ENCODE results near the gene KRT37. TPM values are rescaled to one million over a fixed set of nuclear protein-coding genes. Genes with fewer than 3 reads are reported as not detected.
"Not testable (repeated sequence)": the region's sequence is repeated elsewhere in the genome, so short reads cannot be mapped to it uniquely, and the experiment has no call there.

The KRT37 gene
- total and polyA plus RNA-seq, 5 experiments from 2014 or later: not detected

- no peaks in the 10 kb centered on the region for H3K36me3 Mint-ChIP-seq
- POLR2A ChIA-PET: no interaction called here
- no peak overlapping the region for H3K27ac Mint-ChIP-seq
- H3K4me1 Mint-ChIP-seq: peaks cover 0 to 15% (median 9%) of the 10 kb centered on the region in 4 donors
- H3K4me3 Mint-ChIP-seq: no peak overlapping the region
- DNase-seq (no peak), ATAC-seq (no peak)
- H3K27me3 Mint-ChIP-seq: peaks cover 0 to 3% (median 0%) of the 10 kb centered on the region in 5 donors
- no peaks in the 10 kb centered on the region for H3K9me3 Mint-ChIP-seq
These were observed 9.2 kb upstream of the KRT37 start for GRCh38 chr17:41433586-41433985.

GRCh38 chr17:41430376-41430775 lies 6.0 kb upstream of the KRT37 start:
- POLR2A ChIA-PET, H3K36me3 Mint-ChIP-seq, ATAC-seq, H3K27me3 Mint-ChIP-seq, DNase-seq, H3K9me3 Mint-ChIP-seq, H3K4me3 Mint-ChIP-seq: not testable (repeated sequence)
- Mint-ChIP-seq H3K27ac (peak overlapping the region in 1 of 10 donors; percentile 12), H3K4me1 (peaks cover 2 to 15% (median 8%) of the 10 kb centered on the region in 4 donors)

GRCh38 chr17:41429667-41430066 lies 5.3 kb upstream of the KRT37 start:
- H3K27me3 Mint-ChIP-seq: peaks cover 0 to 3% (median 0%) of the 10 kb centered on the region in 5 donors
- DNase-seq (no peak), ATAC-seq (no peak)
- no peaks in the 10 kb centered on the region for H3K36me3 Mint-ChIP-seq
- no peak overlapping the region for H3K27ac Mint-ChIP-seq
- POLR2A ChIA-PET: no interaction called here
- H3K9me3 Mint-ChIP-seq: no peaks in the 10 kb centered on the region
- H3K4me3 Mint-ChIP-seq: no peak overlapping the region
- peaks cover 3 to 12% (median 4%) of the 10 kb centered on the region in 4 donors for H3K4me1 Mint-ChIP-seq

- no peak overlapping the region for H3K27ac Mint-ChIP-seq
- no peaks in the 10 kb centered on the region for H3K36me3 Mint-ChIP-seq
- no peaks in the 10 kb centered on the region for H3K9me3 Mint-ChIP-seq
- DNase-seq (no peak), ATAC-seq (no peak)
- H3K4me3 Mint-ChIP-seq: no peak overlapping the region
- peaks cover 0 to 3% (median 0%) of the 10 kb centered on the region in 5 donors for H3K27me3 Mint-ChIP-seq
- POLR2A ChIA-PET: no interaction called here
- H3K4me1 Mint-ChIP-seq: peaks cover 0 to 4% (median 2%) of the 10 kb centered on the region in 4 donors
These were observed 4.4 kb upstream of the KRT37 start for GRCh38 chr17:41428591-41429291.

- H3K4me3 Mint-ChIP-seq, H3K36me3 Mint-ChIP-seq, H3K9me3 Mint-ChIP-seq, H3K27me3 Mint-ChIP-seq, DNase-seq, POLR2A ChIA-PET, H3K27ac Mint-ChIP-seq, ATAC-seq: not testable (repeated sequence)
- peaks cover 3 to 22% (median 18%) of the 10 kb centered on the region in 4 donors for H3K4me1 Mint-ChIP-seq
These were observed 1.8 kb downstream of the KRT37 start for GRCh38 chr17:41422586-41422985.

GRCh38 chr17:41421617-41422016 lies 2.8 kb downstream of the KRT37 start:
- no peak for ATAC-seq

GRCh38 chr17:41421116-41421515 lies 3.3 kb downstream of the KRT37 start:
- DNase-seq (no peak), ATAC-seq (no peak)
- Mint-ChIP-seq H3K4me3 (peak overlapping the region in 1 of 10 donors; percentile 10), H3K27ac (peak overlapping the region in 2 of 10 donors; percentile 10 to 77), H3K9me3 (no peaks in the 10 kb centered on the region), H3K36me3 (no peaks in the 10 kb centered on the region), H3K27me3 (peaks cover 0 to 4% (median 0%) of the 10 kb centered on the region in 5 donors), H3K4me1 (peaks cover 5 to 27% (median 21%) of the 10 kb centered on the region in 4 donors)
- POLR2A ChIA-PET: no interaction called here

More at GRCh38 chr17:41421617-41422016, 2.8 kb downstream of the KRT37 start:
- Mint-ChIP-seq H3K27ac (peak overlapping the region in 2 of 10 donors; percentile 10 to 77), H3K4me1 (peaks cover 5 to 27% (median 21%) of the 10 kb centered on the region in 4 donors), H3K27me3 (peaks cover 0 to 4% (median 0%) of the 10 kb centered on the region in 5 donors), H3K9me3 (no peaks in the 10 kb centered on the region), H3K36me3 (no peaks in the 10 kb centered on the region), H3K4me3 (no peak overlapping the region)
- POLR2A ChIA-PET: no interaction called here
- no peak for DNase-seq

GRCh38 chr17:41420134-41420533 lies 4.3 kb downstream of the KRT37 start:
- Mint-ChIP-seq H3K9me3 (no peaks in the 10 kb centered on the region), H3K27me3 (peaks cover 0 to 5% (median 0%) of the 10 kb centered on the region in 5 donors), H3K4me1 (peaks cover 5 to 27% (median 20%) of the 10 kb centered on the region in 4 donors), H3K27ac (peak overlapping the region in 1 of 10 donors; percentile 47), H3K36me3 (no peaks in the 10 kb centered on the region), H3K4me3 (no peak overlapping the region)
- DNase-seq (no peak), ATAC-seq (no peak)
- POLR2A ChIA-PET: no interaction called here

DNA sequence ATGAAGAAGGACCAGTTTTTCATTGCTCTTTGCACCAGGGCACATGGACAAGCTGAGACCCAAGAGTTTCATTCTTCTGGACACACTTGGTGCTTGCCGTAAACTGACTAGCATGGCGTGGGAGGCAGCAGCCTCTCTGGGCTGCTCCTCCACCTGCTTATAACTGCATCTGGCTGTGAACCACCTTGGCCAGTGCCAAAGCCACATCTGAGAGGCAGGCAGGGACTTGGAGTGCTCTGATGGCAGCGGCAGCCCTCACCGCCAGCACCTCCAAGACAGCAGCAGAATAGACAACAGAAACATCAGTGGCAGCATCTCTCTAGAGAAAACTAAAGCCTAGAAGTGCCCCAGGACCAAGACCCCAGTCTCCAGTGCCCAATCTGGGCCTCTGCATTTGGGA lies 4.7 kb downstream of the KRT37 start:
- peak overlapping the region in 3 of 10 donors; percentile 41 to 77 (median 47) for H3K27ac Mint-ChIP-seq
- peaks cover 5 to 27% (median 19%) of the 10 kb centered on the region in 4 donors for H3K4me1 Mint-ChIP-seq
- DNase-seq (peak in 3 of 10 donors; percentile 13 to 24 (median 19)), ATAC-seq (peak; percentile 37 to 71)
- POLR2A ChIA-PET: no interaction called here
- H3K9me3 Mint-ChIP-seq: no peaks in the 10 kb centered on the region
- H3K4me3 Mint-ChIP-seq: no peak overlapping the region
- peaks cover 0 to 5% (median 0%) of the 10 kb centered on the region in 5 donors for H3K27me3 Mint-ChIP-seq
- no peaks in the 10 kb centered on the region for H3K36me3 Mint-ChIP-seq

GRCh38 chr17:41418116-41418860 lies 6.1 kb downstream of the KRT37 start:
- POLR2A ChIA-PET: no interaction called here
- peaks cover 0 to 5% (median 0%) of the 10 kb centered on the region in 5 donors for H3K27me3 Mint-ChIP-seq

GRCh38 chr17:41417576-41418015 lies 6.8 kb downstream of the KRT37 start:
- POLR2A ChIA-PET: no interaction called here

More at GRCh38 chr17:41418116-41418860, 6.1 kb downstream of the KRT37 start:
- H3K36me3 Mint-ChIP-seq: no peaks in the 10 kb centered on the region
- no peaks in the 10 kb centered on the region for H3K9me3 Mint-ChIP-seq
- peaks cover 5 to 27% (median 19%) of the 10 kb centered on the region in 4 donors for H3K4me1 Mint-ChIP-seq
- ATAC-seq (no peak), DNase-seq (no peak)
- H3K4me3 Mint-ChIP-seq: no peak overlapping the region
- peak overlapping the region in 2 of 10 donors; percentile 21 to 39 for H3K27ac Mint-ChIP-seq

GRCh38 chr17:41417127-41417526 lies 7.3 kb downstream of the KRT37 start:
- peak overlapping the region in 2 of 10 donors; percentile 43 to 54 for H3K27ac Mint-ChIP-seq
- peaks cover 5 to 27% (median 19%) of the 10 kb centered on the region in 4 donors for H3K4me1 Mint-ChIP-seq
- DNase-seq: no peak
- peaks cover 0 to 3% (median 0%) of the 10 kb centered on the region in 5 donors for H3K27me3 Mint-ChIP-seq
- H3K4me3 Mint-ChIP-seq: no peak overlapping the region
- POLR2A ChIA-PET: no interaction called here
- ATAC-seq: no peak
- H3K9me3 Mint-ChIP-seq: no peaks in the 10 kb centered on the region
- H3K36me3 Mint-ChIP-seq: no peaks in the 10 kb centered on the region

More at GRCh38 chr17:41417576-41418015, 6.8 kb downstream of the KRT37 start:
- peak overlapping the region in 3 of 10 donors; percentile 21 to 54 (median 49) for H3K27ac Mint-ChIP-seq
- H3K27me3 Mint-ChIP-seq: peaks cover 0 to 3% (median 0%) of the 10 kb centered on the region in 5 donors
- DNase-seq: no peak
- no peak for ATAC-seq
- H3K4me1 Mint-ChIP-seq: peaks cover 5 to 27% (median 19%) of the 10 kb centered on the region in 4 donors
- no peaks in the 10 kb centered on the region for H3K9me3 Mint-ChIP-seq
- H3K36me3 Mint-ChIP-seq: no peaks in the 10 kb centered on the region
- H3K4me3 Mint-ChIP-seq: no peak overlapping the region

DNA sequence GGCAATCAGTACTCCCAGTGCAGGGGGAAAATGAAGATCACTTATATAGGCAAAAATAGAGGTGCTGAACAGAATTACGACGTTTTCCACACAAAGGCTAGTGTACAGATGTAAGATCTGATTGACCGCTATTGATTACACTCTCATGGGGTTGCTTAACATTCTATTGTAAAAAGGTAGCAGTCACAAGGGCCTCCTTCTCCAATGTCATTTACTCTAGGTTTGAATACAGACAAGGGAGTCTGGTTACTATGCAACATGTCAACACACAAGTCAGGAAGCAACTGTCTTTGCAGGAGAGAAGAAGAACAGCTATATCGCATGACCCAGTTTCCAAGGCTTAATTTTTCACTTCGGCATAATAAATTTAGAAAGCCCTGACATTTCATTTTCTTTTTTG lies 7.9 kb downstream of the KRT37 start:
- POLR2A ChIA-PET: no interaction called here
- Mint-ChIP-seq H3K27me3 (peaks cover 0 to 3% (median 0%) of the 10 kb centered on the region in 5 donors), H3K36me3 (no peaks in the 10 kb centered on the region), H3K4me3 (no peak overlapping the region), H3K9me3 (no peaks in the 10 kb centered on the region), H3K4me1 (peaks cover 5 to 27% (median 19%) of the 10 kb centered on the region in 4 donors), H3K27ac (no peak overlapping the region)
- DNase-seq (no peak), ATAC-seq (no peak)

Measured in naive thymus-derived CD8-positive, alpha-beta T cell (primary cell).